Activated naive CD4-positive, alpha-beta T cell treated with anti-CD3 and anti-CD28 coated beads, Interleukin-2, amount 10 ng/mL, durations not matched to agents 7 days and 5 days (primary cell): ENCODE data around the gene CTNND2.

Experiments used
- CTCF ChIA-PET: fragments of 350-600 bp; sonication (Branson Sonifier 250); formaldehyde crosslinking; loops from one replicate; lab custom pipeline; 2021; ENCODE audit warnings: antibody characterized with exemption; lab: Charles Lee
- DNase-seq: peaks from one replicate; pipeline ENCODE4 v3.0.0-alpha.2; 2020
- H3K27ac Mint-ChIP-seq: one replicate; pipeline ENCODE4 v1.8.0; 2021; ENCODE audit warnings: mild to moderate bottlenecking, moderate library complexity, mixed read lengths
- H3K27me3 Mint-ChIP-seq: one replicate; pipeline ENCODE4 v1.8.0; 2021; ENCODE audit warnings: mild to moderate bottlenecking, mixed read lengths
- H3K36me3 Mint-ChIP-seq: one replicate; pipeline ENCODE4 v1.8.0; 2021; ENCODE audit warnings: mixed read lengths
- H3K4me1 Mint-ChIP-seq: one replicate; pipeline ENCODE4 v1.8.0; 2021; ENCODE audit warnings: mixed read lengths
- H3K4me3 Mint-ChIP-seq: one replicate; pipeline ENCODE4 v1.8.0; 2021; ENCODE audit warnings: mild to moderate bottlenecking, moderate library complexity, mixed read lengths
- H3K9me3 Mint-ChIP-seq: one replicate; pipeline ENCODE4 v1.8.0; 2021; ENCODE audit warnings: mixed read lengths

Gene CTNND2

GRCh38 chr5:11289733-11290132 lies 614.5 kb downstream of the CTNND2 start:
- CTCF ChIA-PET = no interaction called here
- Mint-ChIP-seq H3K9me3 (no peaks in the 10 kb centered on the region), H3K4me1 (no peaks in the 10 kb centered on the region), H3K27ac (no peak overlapping the region), H3K27me3 (peaks cover 9% of the 10 kb centered on the region), H3K36me3 (no peaks in the 10 kb centered on the region), H3K4me3 (no peak overlapping the region)
- no peak for DNase-seq

GRCh38 chr5:11289208-11289607 lies 615.0 kb downstream of the CTNND2 start:
- Mint-ChIP-seq H3K27me3 (peaks cover 9% of the 10 kb centered on the region), H3K4me1 (no peaks in the 10 kb centered on the region), H3K27ac (no peak overlapping the region), H3K36me3 (no peaks in the 10 kb centered on the region), H3K9me3 (peaks cover 3% of the 10 kb centered on the region), H3K4me3 (no peak overlapping the region)
- CTCF ChIA-PET = no interaction called here
- no peak for DNase-seq

- H3K27ac Mint-ChIP-seq = no peak overlapping the region
- H3K27me3 Mint-ChIP-seq = no peaks in the 10 kb centered on the region
- H3K36me3 Mint-ChIP-seq = no peaks in the 10 kb centered on the region
- no peak for DNase-seq
- peaks cover 3% of the 10 kb centered on the region for H3K9me3 Mint-ChIP-seq
- CTCF ChIA-PET = no interaction called here
- no peaks in the 10 kb centered on the region for H3K4me1 Mint-ChIP-seq
- no peak overlapping the region for H3K4me3 Mint-ChIP-seq
Measured at GRCh38 chr5:11281842-11282241, 622.4 kb downstream of the CTNND2 start.

GRCh38 chr5:11277323-11277722 lies 626.9 kb downstream of the CTNND2 start:
- Mint-ChIP-seq H3K4me1 (no peaks in the 10 kb centered on the region), H3K36me3 (no peaks in the 10 kb centered on the region), H3K4me3 (no peak overlapping the region), H3K9me3 (no peaks in the 10 kb centered on the region), H3K27me3 (no peaks in the 10 kb centered on the region), H3K27ac (no peak overlapping the region)
- no peak for DNase-seq
- CTCF ChIA-PET = no interaction called here

GRCh38 chr5:11273180-11273903 lies 630.9 kb downstream of the CTNND2 start:
- no peaks in the 10 kb centered on the region for H3K9me3 Mint-ChIP-seq
- H3K4me1 Mint-ChIP-seq = no peaks in the 10 kb centered on the region
- H3K4me3 Mint-ChIP-seq = no peak overlapping the region
- no peak overlapping the region for H3K27ac Mint-ChIP-seq
- no peaks in the 10 kb centered on the region for H3K27me3 Mint-ChIP-seq
- CTCF ChIA-PET = no interaction called here
- DNase-seq = no peak
- no peaks in the 10 kb centered on the region for H3K36me3 Mint-ChIP-seq

- CTCF ChIA-PET = no interaction called here
Measured at GRCh38 chr5:11269515-11269914, 634.7 kb downstream of the CTNND2 start.

GRCh38 chr5:11268891-11269290 lies 635.4 kb downstream of the CTNND2 start:
- CTCF ChIA-PET = no interaction called here
- Mint-ChIP-seq H3K4me3 (no peak overlapping the region), H3K4me1 (no peaks in the 10 kb centered on the region), H3K27me3 (no peaks in the 10 kb centered on the region), H3K27ac (no peak overlapping the region), H3K9me3 (no peaks in the 10 kb centered on the region), H3K36me3 (no peaks in the 10 kb centered on the region)
- DNase-seq = no peak

More at GRCh38 chr5:11269515-11269914, 634.7 kb downstream of the CTNND2 start:
- Mint-ChIP-seq H3K36me3 (no peaks in the 10 kb centered on the region), H3K27me3 (no peaks in the 10 kb centered on the region), H3K9me3 (no peaks in the 10 kb centered on the region), H3K27ac (no peak overlapping the region), H3K4me1 (no peaks in the 10 kb centered on the region), H3K4me3 (no peak overlapping the region)
- DNase-seq = no peak

GRCh38 chr5:11266331-11266730 lies 637.9 kb downstream of the CTNND2 start:
- Mint-ChIP-seq H3K4me3 (no peak overlapping the region), H3K4me1 (no peaks in the 10 kb centered on the region), H3K27me3 (no peaks in the 10 kb centered on the region), H3K27ac (no peak overlapping the region), H3K9me3 (no peaks in the 10 kb centered on the region), H3K36me3 (no peaks in the 10 kb centered on the region)
- no peak for DNase-seq
- CTCF ChIA-PET = interaction anchor here (0.8 kb wide), 1 partner anchor 27 kb away, joined by 3 read pairs; no protein-coding TSS in a partner anchor

- Mint-ChIP-seq H3K27me3 (no peaks in the 10 kb centered on the region), H3K9me3 (no peaks in the 10 kb centered on the region), H3K4me3 (no peak overlapping the region), H3K27ac (no peak overlapping the region), H3K4me1 (no peaks in the 10 kb centered on the region), H3K36me3 (no peaks in the 10 kb centered on the region)
- CTCF ChIA-PET = no interaction called here
- DNase-seq = no peak
Measured at GRCh38 chr5:11261241-11261640, 643.0 kb downstream of the CTNND2 start.

- CTCF ChIA-PET = no interaction called here
Measured at GRCh38 chr5:11258001-11258400, 646.2 kb downstream of the CTNND2 start.

GRCh38 chr5:11252523-11252922 lies 651.7 kb downstream of the CTNND2 start:
- H3K4me3 Mint-ChIP-seq = no peak overlapping the region
- H3K36me3 Mint-ChIP-seq = no peaks in the 10 kb centered on the region
- H3K27ac Mint-ChIP-seq = no peak overlapping the region
- H3K27me3 Mint-ChIP-seq = no peaks in the 10 kb centered on the region
- no peaks in the 10 kb centered on the region for H3K9me3 Mint-ChIP-seq
- CTCF ChIA-PET = no interaction called here
- no peak for DNase-seq
- no peaks in the 10 kb centered on the region for H3K4me1 Mint-ChIP-seq

More at GRCh38 chr5:11258001-11258400, 646.2 kb downstream of the CTNND2 start:
- H3K4me3 Mint-ChIP-seq = no peak overlapping the region
- no peaks in the 10 kb centered on the region for H3K9me3 Mint-ChIP-seq
- H3K4me1 Mint-ChIP-seq = no peaks in the 10 kb centered on the region
- no peaks in the 10 kb centered on the region for H3K27me3 Mint-ChIP-seq
- DNase-seq = no peak
- no peak overlapping the region for H3K27ac Mint-ChIP-seq
- H3K36me3 Mint-ChIP-seq = no peaks in the 10 kb centered on the region

GRCh38 chr5:11252075-11252474 lies 652.2 kb downstream of the CTNND2 start:
- CTCF ChIA-PET = no interaction called here
- no peak overlapping the region for H3K27ac Mint-ChIP-seq
- no peaks in the 10 kb centered on the region for H3K36me3 Mint-ChIP-seq
- no peaks in the 10 kb centered on the region for H3K4me1 Mint-ChIP-seq
- H3K27me3 Mint-ChIP-seq = no peaks in the 10 kb centered on the region
- H3K4me3 Mint-ChIP-seq = no peak overlapping the region
- no peaks in the 10 kb centered on the region for H3K9me3 Mint-ChIP-seq
- DNase-seq = no peak

GRCh38 chr5:11251247-11251646 lies 653.0 kb downstream of the CTNND2 start:
- Mint-ChIP-seq H3K4me3 (no peak overlapping the region), H3K27ac (no peak overlapping the region), H3K27me3 (no peaks in the 10 kb centered on the region), H3K36me3 (no peaks in the 10 kb centered on the region), H3K9me3 (no peaks in the 10 kb centered on the region), H3K4me1 (no peaks in the 10 kb centered on the region)
- CTCF ChIA-PET = no interaction called here
- no peak for DNase-seq

GRCh38 chr5:11248966-11249365 lies 655.3 kb downstream of the CTNND2 start:
- DNase-seq = no peak
- Mint-ChIP-seq H3K27me3 (no peaks in the 10 kb centered on the region), H3K27ac (no peak overlapping the region), H3K4me1 (no peaks in the 10 kb centered on the region), H3K36me3 (no peaks in the 10 kb centered on the region), H3K9me3 (no peaks in the 10 kb centered on the region), H3K4me3 (no peak overlapping the region)
- CTCF ChIA-PET = no interaction called here

GRCh38 chr5:11247224-11247623 lies 657.0 kb downstream of the CTNND2 start:
- DNase-seq = no peak
- no peaks in the 10 kb centered on the region for H3K9me3 Mint-ChIP-seq
- H3K27me3 Mint-ChIP-seq = no peaks in the 10 kb centered on the region
- H3K36me3 Mint-ChIP-seq = no peaks in the 10 kb centered on the region
- H3K4me3 Mint-ChIP-seq = no peak overlapping the region
- H3K27ac Mint-ChIP-seq = no peak overlapping the region
- H3K4me1 Mint-ChIP-seq = no peaks in the 10 kb centered on the region
- CTCF ChIA-PET = no interaction called here
